Esophagus squamous epithelium (tissue), 5 donors: Measurements from ENCODE around the gene S100A3. TPM values are rescaled to one million over a fixed set of nuclear protein-coding genes. Genes with fewer than 3 reads are reported as not detected.

Source experiments
- DNase-seq: peaks from one replicate; lab custom pipeline; 2025; lab: John Stamatoyannopoulos, UW
- H3K27ac ChIP-seq, 4 donors: fragments of 200-600 bp; sonication (generic); one replicate each; pipeline ENCODE4 v1.5.1; 2016 to 2019; ENCODE audit warnings: mild to moderate bottlenecking in 1 of 4
- H3K27me3 ChIP-seq, 4 donors: fragments of 200-600 bp; sonication (generic); 1 replicate in 3 of 4; 2 replicates in 1 of 4; pipeline versions ENCODE4 v1.5.1 to v1.6.0; 2017 to 2021; ENCODE audit warnings: antibody characterized with exemption in 1 of 4
- H3K36me3 ChIP-seq, 3 donors: fragments of 200-600 bp; sonication (generic); one replicate each; pipeline ENCODE4 v1.5.1; 2016 to 2019
- H3K4me1 ChIP-seq, 3 donors: fragments of 200-600 bp; sonication (generic); one replicate each; pipeline ENCODE4 v1.5.1; 2017 to 2019
- H3K4me3 ChIP-seq, 4 donors: fragments of 200-600 bp; sonication (generic); 1 replicate in 3 of 4; 2 replicates in 1 of 4; pipeline ENCODE4 v1.5.1; 2016 to 2019; ENCODE audit warnings: mild to moderate bottlenecking in 2 of 4, moderate library complexity in 1 of 4
- H3K9me3 ChIP-seq, 3 donors: fragments of 200-600 bp; sonication (generic); one replicate each; pipeline ENCODE4 v1.5.1; 2016 to 2019
- POLR2A ChIP-seq, 4 donors: fragments of 450-650 bp; IDR thresholded peaks; one replicate each; pipeline ENCODE4 v1.6.1; 2017; ENCODE audit warnings: antibody characterized with exemption in 4 of 4, mild to moderate bottlenecking in 4 of 4, moderate library complexity in 3 of 4
- WGBS, 2 donors: methylation state at CpG; one replicate each; pipeline ENCODE4 v1.1.5; 2018; 5-methylcytosine and 5-hydroxymethylcytosine counted together
- intact Hi-C: fragments of 100-400 bp; cut with DNase I; formaldehyde crosslinking; loops from one replicate; pipeline ENCODE4 v1.15.0; 2022
- total RNA-seq, 4 donors: library from RNA; depleted of rRNA; stranded (reverse); fragments of >200 nt; gene quantifications; one replicate each; pipeline ENCODE4 v1.1.0, GENCODE V29; 2016
- TF ChIP-seq, protein P1 (sequence below), 6 experiments: fragments of 450-650 bp in 4 of 6; fragments of 200-600 bp in 2 of 6; sonication (generic) in 2 of 6; IDR thresholded peaks; one replicate each; pipeline ENCODE4 v1.5.1; 2016 to 2019; ENCODE audit warnings: antibody characterized with exemption in 6 of 6, mild to moderate bottlenecking in 4 of 6, moderate library complexity in 4 of 6
- donor health status: DM: yes; HTN: yes; CAD: no.

Gene S100A3
- total RNA-seq, 4 donors from 2014 or later = 1.2 to 16.5 (median 9.2) TPM

DNA sequence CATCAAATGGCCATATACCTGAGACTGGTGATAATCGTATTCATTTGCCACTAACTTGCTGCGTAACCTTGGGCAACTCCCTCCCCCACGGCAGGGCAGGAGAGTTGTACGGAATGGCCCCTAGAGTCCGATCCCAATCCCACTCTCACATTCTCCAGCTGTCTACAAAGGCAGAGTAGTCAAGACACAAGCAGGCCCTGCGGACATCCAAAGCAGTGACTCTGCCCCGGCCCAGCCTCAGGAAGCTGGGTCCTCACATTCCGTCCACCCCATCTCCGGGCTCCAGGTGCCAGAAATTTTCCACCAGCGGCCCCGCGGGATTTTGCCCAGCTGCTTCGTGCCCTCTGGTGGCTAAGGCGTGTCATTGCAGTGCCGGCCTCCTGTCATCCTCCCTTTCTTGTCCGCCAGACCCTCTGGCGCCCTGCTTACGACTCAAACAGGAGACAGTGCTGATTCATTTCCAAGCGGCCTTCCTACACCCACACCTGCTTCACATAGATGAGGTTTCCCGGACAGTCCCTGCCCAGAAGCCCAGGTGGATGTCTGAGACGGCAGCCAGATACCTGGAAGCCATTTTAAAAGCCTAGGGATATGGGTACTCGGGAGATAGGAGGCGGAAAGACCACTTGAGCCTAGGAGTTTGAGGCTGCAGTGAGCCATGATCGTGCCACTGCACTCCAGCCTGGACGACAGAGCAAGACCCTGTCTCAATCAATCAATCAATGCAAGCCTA is 19.5 kb upstream of the S100A3 start:
- peak overlapping the region; percentile 20 to 55 (median 28) for H3K4me3 ChIP-seq
- 0 to 5% methylated on average over 2 to 12 of the region's 25 CpGs for WGBS, 2 donors
- DNase-seq = peak; percentile 37
- H3K36me3 ChIP-seq = no peaks in the 10 kb centered on the region
- peak overlapping the region; percentile 95 to 100 (median 99) for H3K27ac ChIP-seq
- no peaks in the 10 kb centered on the region for H3K27me3 ChIP-seq
- H3K9me3 ChIP-seq = no peaks in the 10 kb centered on the region
- H3K4me1 ChIP-seq = peaks cover 49 to 75% (median 56%) of the 10 kb centered on the region in 3 donors
- TF ChIP-seq, protein P1, sequence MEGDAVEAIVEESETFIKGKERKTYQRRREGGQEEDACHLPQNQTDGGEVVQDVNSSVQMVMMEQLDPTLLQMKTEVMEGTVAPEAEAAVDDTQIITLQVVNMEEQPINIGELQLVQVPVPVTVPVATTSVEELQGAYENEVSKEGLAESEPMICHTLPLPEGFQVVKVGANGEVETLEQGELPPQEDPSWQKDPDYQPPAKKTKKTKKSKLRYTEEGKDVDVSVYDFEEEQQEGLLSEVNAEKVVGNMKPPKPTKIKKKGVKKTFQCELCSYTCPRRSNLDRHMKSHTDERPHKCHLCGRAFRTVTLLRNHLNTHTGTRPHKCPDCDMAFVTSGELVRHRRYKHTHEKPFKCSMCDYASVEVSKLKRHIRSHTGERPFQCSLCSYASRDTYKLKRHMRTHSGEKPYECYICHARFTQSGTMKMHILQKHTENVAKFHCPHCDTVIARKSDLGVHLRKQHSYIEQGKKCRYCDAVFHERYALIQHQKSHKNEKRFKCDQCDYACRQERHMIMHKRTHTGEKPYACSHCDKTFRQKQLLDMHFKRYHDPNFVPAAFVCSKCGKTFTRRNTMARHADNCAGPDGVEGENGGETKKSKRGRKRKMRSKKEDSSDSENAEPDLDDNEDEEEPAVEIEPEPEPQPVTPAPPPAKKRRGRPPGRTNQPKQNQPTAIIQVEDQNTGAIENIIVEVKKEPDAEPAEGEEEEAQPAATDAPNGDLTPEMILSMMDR (IDR thresholded peaks at IDR 0.05) = peak; percentile 97 to 100 (median 99)
- no peak for TF ChIP-seq POLR2A (IDR thresholded peaks at IDR 0.05)
- intact Hi-C loops = loop anchor here (2.0 to 10.0 kb wide), 2 partner anchors 34 to 54 kb away; partner anchors contain the start of gene S100A6

- TF ChIP-seq, protein P1 (IDR thresholded peaks at IDR 0.05) = no peak
- TF ChIP-seq POLR2A (IDR thresholded peaks at IDR 0.05) = no peak
- intact Hi-C loops = loop anchor here (2.0 to 10.0 kb wide), 2 partner anchors 33 to 53 kb away; partner anchors contain the start of gene S100A6
- no peaks in the 10 kb centered on the region for H3K9me3 ChIP-seq
- no peaks in the 10 kb centered on the region for H3K27me3 ChIP-seq
- peaks cover 45 to 73% (median 49%) of the 10 kb centered on the region in 3 donors for H3K4me1 ChIP-seq
- peak overlapping the region; percentile 95 to 100 (median 99) for H3K27ac ChIP-seq
- 36 to 48% methylated on average over 15 to 21 of the region's 22 CpGs for WGBS, 2 donors
- H3K4me3 ChIP-seq = peak overlapping the region; percentile 20 to 55 (median 28)
- no peak for DNase-seq
- no peaks in the 10 kb centered on the region for H3K36me3 ChIP-seq
Observed at GRCh38 chr1:153567621-153568366, 18.7 kb upstream of the S100A3 start.

DNA sequence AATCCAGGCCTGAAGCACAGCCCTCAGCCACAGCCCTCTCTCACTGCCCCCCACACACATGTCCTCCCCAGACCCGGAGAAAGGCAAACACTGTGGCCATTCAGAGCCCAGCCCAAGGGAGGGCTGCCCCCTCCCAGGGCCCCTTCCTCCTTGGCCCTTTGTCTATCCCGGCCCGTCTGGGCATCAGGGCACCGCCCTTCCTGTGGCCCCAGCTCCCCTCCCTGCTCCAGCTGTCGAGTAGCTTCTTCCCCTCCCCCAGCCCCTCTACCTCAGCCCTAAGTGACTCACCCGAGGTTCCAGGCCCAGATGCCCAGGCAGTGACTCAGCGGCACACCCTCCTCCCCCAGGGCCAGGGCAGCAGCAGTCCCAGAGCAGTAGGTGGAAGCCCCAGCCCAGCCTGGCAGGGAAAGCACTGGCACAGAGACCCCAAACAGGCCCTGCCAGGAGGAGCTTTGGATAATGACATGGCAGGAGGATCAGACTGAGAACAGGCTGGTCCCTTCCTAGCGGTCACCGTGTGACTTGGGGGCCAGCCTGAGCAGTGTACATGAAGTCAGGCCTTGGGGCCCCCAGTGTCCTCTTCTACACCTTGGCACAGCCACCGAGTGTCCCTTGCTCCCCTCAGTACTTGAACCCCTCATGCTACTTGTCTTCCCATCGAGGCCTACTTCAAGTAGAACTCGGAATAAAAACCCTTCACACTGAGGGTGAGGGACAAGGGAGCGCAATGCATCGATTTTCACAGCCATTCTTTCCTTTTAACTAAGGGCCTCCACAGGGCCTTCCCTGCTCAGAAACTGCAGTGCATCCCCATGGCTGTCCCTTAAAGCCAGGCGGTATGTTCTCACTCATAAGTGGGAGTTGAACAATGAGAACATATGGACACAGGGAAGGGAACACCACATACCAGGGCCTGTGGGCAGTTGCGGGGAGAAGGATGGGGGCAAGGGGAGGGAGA is 17.6 kb upstream of the S100A3 start:
- Histone ChIP-seq H3K9me3 (no peaks in the 10 kb centered on the region), H3K27ac (peak overlapping the region; percentile 95 to 100 (median 99)), H3K27me3 (no peaks in the 10 kb centered on the region), H3K4me3 (peak overlapping the region; percentile 41 to 59 (median 53)), H3K36me3 (peaks cover 0 to 9% (median 3%) of the 10 kb centered on the region in 3 donors), H3K4me1 (peaks cover 38 to 70% (median 39%) of the 10 kb centered on the region in 3 donors)
- peak in 3 of 4 donors; percentile 31 to 64 (median 43) for TF ChIP-seq POLR2A (IDR thresholded peaks at IDR 0.05)
- TF ChIP-seq, protein P1 (IDR thresholded peaks at IDR 0.05) = peak in 1 of 6 experiments; percentile 6
- WGBS, 2 donors = 26 to 62% methylated on average over 6 to 12 of the region's 16 CpGs
- intact Hi-C loops = loop anchor here (10.0 kb wide), 1 partner anchor 52 kb away; no protein-coding TSS in a partner anchor
- DNase-seq = peak; percentile 71

DNA sequence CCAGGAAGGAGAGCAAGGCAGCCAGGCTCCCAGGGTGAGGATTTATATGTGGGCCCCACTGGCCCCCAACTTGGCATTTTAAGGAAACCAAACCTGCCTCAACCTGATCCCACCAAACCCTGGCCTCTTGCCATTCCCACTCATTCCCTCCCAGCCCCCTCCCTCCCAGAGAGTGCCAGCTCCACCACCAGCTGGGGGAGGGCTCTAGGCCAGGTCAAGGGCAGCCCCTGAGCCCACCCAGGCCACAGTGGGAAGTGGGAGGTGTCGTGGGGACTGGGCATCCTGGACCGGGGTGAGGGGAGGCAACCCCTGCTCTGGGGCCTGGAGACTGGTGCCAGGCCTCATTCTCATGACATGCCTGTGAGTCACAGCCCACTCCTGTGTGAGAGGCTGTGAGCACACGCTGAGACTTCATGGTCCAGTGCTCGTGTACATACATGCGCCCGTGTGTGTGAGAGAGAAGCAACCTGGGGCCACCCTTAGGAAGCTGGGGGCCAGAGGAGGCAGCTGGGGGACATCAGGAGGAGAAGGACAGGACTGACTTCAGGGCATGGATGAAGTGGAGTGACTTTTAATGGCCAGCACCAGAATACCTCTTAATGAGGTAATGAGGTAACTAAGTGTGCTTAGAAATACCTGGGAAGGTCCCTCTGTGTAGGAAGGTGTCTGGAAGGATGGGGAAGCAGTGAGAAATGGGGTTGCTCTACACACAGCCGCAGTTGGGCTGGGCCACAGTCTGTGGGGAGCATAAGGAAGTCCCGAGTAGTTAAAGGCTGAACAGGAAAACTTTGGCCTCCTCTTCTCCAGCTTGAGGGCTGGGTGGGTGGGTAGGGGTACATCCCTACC is 16.7 kb upstream of the S100A3 start, which contains the start of gene S100A2:
TSS of gene S100A2 (minus strand) at position 316 of the 846 bp plus-strand sequence. CDS start 1,967 bp downstream, outside the sequence.
- Histone ChIP-seq H3K9me3 (no peaks in the 10 kb centered on the region), H3K4me1 (peaks cover 38 to 74% (median 39%) of the 10 kb centered on the region in 3 donors), H3K36me3 (peaks cover 6 to 18% (median 6%) of the 10 kb centered on the region in 3 donors), H3K27me3 (no peaks in the 10 kb centered on the region), H3K27ac (peak within 1 kb of the TSS; percentile 95 to 100 (median 99)), H3K4me3 (peak within 1 kb of the TSS; percentile 41 to 59 (median 53))
- intact Hi-C loops = loop anchor here (10.0 kb wide), 1 partner anchor 51 kb away; no protein-coding TSS in a partner anchor
- DNase-seq = no peak
- TF ChIP-seq POLR2A (IDR thresholded peaks at IDR 0.05) = peak in 2 of 4 donors; percentile 9 to 29
- TF ChIP-seq, protein P1 (IDR thresholded peaks at IDR 0.05) = no peak
- WGBS, 2 donors = 8 to 26% methylated on average over 3 to 4 of the region's 8 CpGs
